Measurements from ENCODE around the gene ESD.

DNA sequence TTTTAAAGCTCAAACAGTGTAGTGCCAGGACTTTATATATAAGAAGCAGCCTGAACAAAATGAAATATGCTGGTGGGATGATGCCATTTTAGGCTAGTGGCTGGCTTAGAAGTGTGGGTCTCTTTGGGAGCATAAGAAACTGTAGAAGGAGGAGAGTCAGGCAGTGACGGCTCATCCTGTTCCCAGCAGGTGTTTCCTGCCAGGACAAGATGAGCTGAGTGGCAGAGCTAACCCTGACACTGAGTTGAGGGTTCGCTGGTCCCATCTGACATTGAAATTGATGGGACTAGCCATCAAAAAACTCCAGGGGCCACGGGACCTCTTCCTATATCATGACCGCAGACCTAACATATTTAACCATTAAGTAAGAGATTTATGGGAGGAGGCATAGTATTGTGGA lies 51.3 kb downstream of the ESD start:
- TF ChIP-seq EZH2phosphoT487 (IDR thresholded peaks at IDR 0.05), result no peak
- TF ChIP-seq, protein P1, sequence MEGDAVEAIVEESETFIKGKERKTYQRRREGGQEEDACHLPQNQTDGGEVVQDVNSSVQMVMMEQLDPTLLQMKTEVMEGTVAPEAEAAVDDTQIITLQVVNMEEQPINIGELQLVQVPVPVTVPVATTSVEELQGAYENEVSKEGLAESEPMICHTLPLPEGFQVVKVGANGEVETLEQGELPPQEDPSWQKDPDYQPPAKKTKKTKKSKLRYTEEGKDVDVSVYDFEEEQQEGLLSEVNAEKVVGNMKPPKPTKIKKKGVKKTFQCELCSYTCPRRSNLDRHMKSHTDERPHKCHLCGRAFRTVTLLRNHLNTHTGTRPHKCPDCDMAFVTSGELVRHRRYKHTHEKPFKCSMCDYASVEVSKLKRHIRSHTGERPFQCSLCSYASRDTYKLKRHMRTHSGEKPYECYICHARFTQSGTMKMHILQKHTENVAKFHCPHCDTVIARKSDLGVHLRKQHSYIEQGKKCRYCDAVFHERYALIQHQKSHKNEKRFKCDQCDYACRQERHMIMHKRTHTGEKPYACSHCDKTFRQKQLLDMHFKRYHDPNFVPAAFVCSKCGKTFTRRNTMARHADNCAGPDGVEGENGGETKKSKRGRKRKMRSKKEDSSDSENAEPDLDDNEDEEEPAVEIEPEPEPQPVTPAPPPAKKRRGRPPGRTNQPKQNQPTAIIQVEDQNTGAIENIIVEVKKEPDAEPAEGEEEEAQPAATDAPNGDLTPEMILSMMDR (IDR thresholded peaks at IDR 0.05), result no peak

Data from neural progenitor cell (in vitro differentiated cells).